HepG2 (cell line): ENCODE measurements around the gene OR6X1.

Experiments used
- AFF4 ChIP-seq: sonication (generic); formaldehyde crosslinking; IDR thresholded peaks from 2 replicates; pipeline ENCODE4 v1.4.0; 2020; ENCODE audit warnings: missing genetic modification reagents
- CTCF ChIP-seq: sonication (generic); formaldehyde crosslinking; IDR thresholded peaks from 2 replicates; pipeline ENCODE4 v1.5.0; 2020; ENCODE audit warnings: mild to moderate bottlenecking, missing genetic modification reagents, moderate library complexity
- HDAC2 ChIP-seq: sonication (generic); formaldehyde crosslinking; IDR thresholded peaks from 2 replicates; pipeline ENCODE4 v1.4.0; 2020; ENCODE audit warnings: missing genetic modification reagents
- IRF2 ChIP-seq: IDR thresholded peaks from 2 replicates; pipeline ENCODE4 v1.6.1; 2018; ENCODE audit warnings: missing genetic modification reagents, missing compliant biosample characterization
- JUND ChIP-seq: sonication (generic); formaldehyde crosslinking; IDR thresholded peaks from 2 replicates; pipeline ENCODE4 v1.8.0; 2022; ENCODE audit warnings: mild to moderate bottlenecking, missing genetic modification reagents
- MEIS1 ChIP-seq: sonication (generic); formaldehyde crosslinking; IDR thresholded peaks from 2 replicates; pipeline ENCODE4 v1.9.0; 2021; ENCODE audit warnings: mild to moderate bottlenecking, missing genetic modification reagents, moderate library complexity, borderline replicate concordance
- MLX ChIP-seq: IDR thresholded peaks from 2 replicates; pipeline ENCODE4 v1.6.1; 2016
- PHB2 ChIP-seq: fragments of 450-650 bp; IDR thresholded peaks from 2 replicates; pipeline ENCODE4 v1.6.1; 2018; ENCODE audit not compliant: partially characterized antibody
- PLRG1 ChIP-seq: fragments of 450-650 bp; conservative IDR thresholded peaks from 2 replicates; pipeline ENCODE4 v1.6.1; 2016
- ZNF569 ChIP-seq: sonication (generic); formaldehyde crosslinking; IDR thresholded peaks from 2 replicates; pipeline ENCODE4 v1.5.0; 2020; ENCODE audit warnings: mild to moderate bottlenecking, missing genetic modification reagents, moderate library complexity, borderline replicate concordance
- TF ChIP-seq, protein P1 (sequence below): sonication (generic); formaldehyde crosslinking; IDR thresholded peaks from 2 replicates; pipeline ENCODE4 v1.4.0; 2020; ENCODE audit warnings: missing genetic modification reagents, borderline replicate concordance

GRCh38 chr11:123738374-123738773, 15.9 kb downstream of the OR6X1 start:
- TF ChIP-seq PHB2: no peak
- no peak for TF ChIP-seq ZNF569 (CRISPR knock-in tag)
- TF ChIP-seq JUND: no peak
- TF ChIP-seq PLRG1: no peak
- TF ChIP-seq HDAC2 (CRISPR knock-in tag): no peak
- no peak for TF ChIP-seq CTCF (CRISPR knock-in tag)
- no peak for TF ChIP-seq IRF2 (CRISPR knock-in tag)
- no peak for TF ChIP-seq AFF4 (CRISPR knock-in tag)
- TF ChIP-seq, protein P1, sequence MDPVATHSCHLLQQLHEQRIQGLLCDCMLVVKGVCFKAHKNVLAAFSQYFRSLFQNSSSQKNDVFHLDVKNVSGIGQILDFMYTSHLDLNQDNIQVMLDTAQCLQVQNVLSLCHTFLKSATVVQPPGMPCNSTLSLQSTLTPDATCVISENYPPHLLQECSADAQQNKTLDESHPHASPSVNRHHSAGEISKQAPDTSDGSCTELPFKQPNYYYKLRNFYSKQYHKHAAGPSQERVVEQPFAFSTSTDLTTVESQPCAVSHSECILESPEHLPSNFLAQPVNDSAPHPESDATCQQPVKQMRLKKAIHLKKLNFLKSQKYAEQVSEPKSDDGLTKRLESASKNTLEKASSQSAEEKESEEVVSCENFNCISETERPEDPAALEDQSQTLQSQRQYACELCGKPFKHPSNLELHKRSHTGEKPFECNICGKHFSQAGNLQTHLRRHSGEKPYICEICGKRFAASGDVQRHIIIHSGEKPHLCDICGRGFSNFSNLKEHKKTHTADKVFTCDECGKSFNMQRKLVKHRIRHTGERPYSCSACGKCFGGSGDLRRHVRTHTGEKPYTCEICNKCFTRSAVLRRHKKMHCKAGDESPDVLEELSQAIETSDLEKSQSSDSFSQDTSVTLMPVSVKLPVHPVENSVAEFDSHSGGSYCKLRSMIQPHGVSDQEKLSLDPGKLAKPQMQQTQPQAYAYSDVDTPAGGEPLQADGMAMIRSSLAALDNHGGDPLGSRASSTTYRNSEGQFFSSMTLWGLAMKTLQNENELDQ (CRISPR knock-in tag): no peak
- TF ChIP-seq MLX (CRISPR knock-in tag): no peak
- no peak for TF ChIP-seq MEIS1
